Heart left ventricle (tissue), 13 donors: ENCODE results near the gene RPA3.

ENCODE experiments used
- CTCF ChIP-seq, 12 donors: fragments of 200-600 bp; sonication (generic) in 4 of 12; IDR thresholded peaks; one replicate each; pipeline versions ENCODE4 v1.5.0 to v1.8.0; 2018 to 2022; ENCODE audit warnings: antibody characterized with exemption in 12 of 12, mild to moderate bottlenecking in 5 of 12
- POLR2A ChIP-seq, 2 donors: fragments of 450-650 bp; IDR thresholded peaks; one replicate each; pipeline ENCODE4 v1.6.1; 2017; ENCODE audit warnings: antibody characterized with exemption in 2 of 2, mild to moderate bottlenecking in 2 of 2, moderate library complexity in 2 of 2
- donor health status: ischemic (EF 13 %, LVEDD 7.1; RV severe dilation, severe dysfunction).
- donor health status: DM: no; HTN: yes; CAD: no.
- donor health status: DM: no; HTN: no; CAD: no.
- donor health status: ischemic (EF 25% LVEDD 6.9; RV normal size, moderate dysfunction).
- donor health status: ischemic (EF 25% LVEDD 5.7; RV mildly dilated, moderate dysfunction).
- donor health status: ischemic (EF 35%, LVEDD 5.7; RV mildly dilated, moderate dysfunction).
- donor health status: nonischemic (EF 11% LVEDD 7.7; RV severe dilation, severe dysfunction).
- donor health status: DM: yes; HTN: yes; CAD: no.
- donor health status: PGD.
- donor health status: ischemic (EF 29% LVEDD 5.4; RV normal size, mild dysfunction).
- donor health status: nonischemic (EF 23%, LVEDD 6.1; RV moderate dilation, normal function).

GRCh38 chr7:7614018-7614741 is 104.2 kb downstream of the RPA3 start:
- TF ChIP-seq CTCF (IDR thresholded peaks at IDR 0.05) (no peak), POLR2A (IDR thresholded peaks at IDR 0.05) (no peak)
